GM12872 (cell line): ENCODE data around the gene CDHR3.

Source experiments
- CTCF ChIP-seq: IDR thresholded peaks from 3 replicates; pipeline ENCODE4 v1.5.1; 2011; ENCODE audit warnings: low read depth, mild to moderate bottlenecking, low read length, moderate library complexity; ENCODE audit not compliant: insufficient read depth

The CDHR3 gene

GRCh38 chr7:106071356-106071998, 108.4 kb downstream of the CDHR3 start:
- no peak for TF ChIP-seq CTCF

GRCh38 chr7:106071999-106072714, 109.1 kb downstream of the CDHR3 start:
- TF ChIP-seq CTCF: no peak

GRCh38 chr7:106072715-106073091, 109.6 kb downstream of the CDHR3 start:
- TF ChIP-seq CTCF: no peak

- no peak for TF ChIP-seq CTCF
Measured at GRCh38 chr7:106073701-106074100, 110.6 kb downstream of the CDHR3 start.

GRCh38 chr7:106074257-106074656, 111.2 kb downstream of the CDHR3 start:
- TF ChIP-seq CTCF: peak; percentile 33; the same call in 1 of the 3 replicates

GRCh38 chr7:106075937-106076336, 112.9 kb downstream of the CDHR3 start:
- TF ChIP-seq CTCF: no peak

- no peak for TF ChIP-seq CTCF
Measured at GRCh38 chr7:106076537-106076936, 113.5 kb downstream of the CDHR3 start.
